IMR-90 (cell line): ENCODE measurements around the gene RNF217. TPM values are rescaled to one million over a fixed set of nuclear protein-coding genes. Genes with fewer than 3 reads are reported as not detected.

Source experiments
- ATAC-seq: fragments of 200-7000 bp; cut with Tn5 transposase; 2 replicates; pipeline ENCODE4 v1.9.1; 2020; ENCODE audit warnings: low read depth, mild to moderate bottlenecking, moderate library complexity
- BruUV-seq: library from RNA; stranded (reverse); fragments of 400-500 nt; replicated peaks from 2 replicates; lab custom pipeline; 2021; lab: Mats Ljungman, UMichigan
- CTCF ChIA-PET: fragments of 300-600 bp; formaldehyde crosslinking; extraction: SDS; loops from one replicate; lab custom pipeline; 2021; ENCODE audit warnings: antibody characterized with exemption; lab: Yijun Ruan, JAX
- POLR2A ChIA-PET: fragments of 300-600 bp; sonication (Branson Sonifier 250); formaldehyde crosslinking; loops from one replicate; lab custom pipeline; 2022; ENCODE audit warnings: antibody characterized with exemption; ENCODE audit not compliant: unreplicated experiment; lab: Charles Lee
- DNase-seq: peaks from one replicate; pipeline ENCODE4 v3.0.0; 2013
- H2AFZ ChIP-seq: replicated peaks from 2 replicates; pipeline ENCODE3; 2013; ENCODE audit warnings: low read length, mild to moderate bottlenecking; ENCODE audit not compliant: poor library complexity
- H2AK5ac ChIP-seq: 2 replicates; pipeline ENCODE4 v1.6.1; 2013; ENCODE audit warnings: low read depth, low read length, inconsistent platforms
- H2AK9ac ChIP-seq: replicated peaks from 2 replicates; pipeline ENCODE3; 2013; ENCODE audit warnings: mild to moderate bottlenecking, low read depth, low read length, moderate library complexity; ENCODE audit not compliant: poor library complexity
- H2BK120ac ChIP-seq: 2 replicates; pipeline ENCODE4 v1.6.1; 2013; ENCODE audit warnings: low read depth, low read length, inconsistent platforms
- H2BK15ac ChIP-seq: 3 replicates; pipeline ENCODE4 v1.6.1; 2013; ENCODE audit warnings: low read depth, low read length, inconsistent platforms
- H2BK20ac ChIP-seq: 2 replicates; pipeline ENCODE4 v1.6.1; 2013; ENCODE audit warnings: low read depth, mild to moderate bottlenecking, inconsistent platforms, low read length, moderate library complexity
- H2BK5ac ChIP-seq: 2 replicates; pipeline ENCODE4 v1.6.1; 2013; ENCODE audit warnings: mild to moderate bottlenecking, low read depth, low read length, inconsistent platforms; ENCODE audit not compliant: poor library complexity, severe bottlenecking
- H3K14ac ChIP-seq: replicated peaks from 2 replicates; pipeline ENCODE4 v1.6.1; 2013; ENCODE audit warnings: low read depth, low read length, inconsistent platforms
- H3K18ac ChIP-seq: 2 replicates; pipeline ENCODE4 v1.6.1; 2013; ENCODE audit warnings: low read depth, low read length, control low read depth
- H3K23ac ChIP-seq: 2 replicates; pipeline ENCODE4 v1.6.1; 2013; ENCODE audit warnings: low read depth, low read length, inconsistent platforms
- H3K27ac ChIP-seq: 2 replicates; pipeline ENCODE4 v1.5.1; 2013; ENCODE audit warnings: mild to moderate bottlenecking, control low read depth, low read length; ENCODE audit not compliant: insufficient read depth
- H3K27me3 ChIP-seq: 2 replicates; pipeline ENCODE4 v1.6.1; 2013; ENCODE audit warnings: low read length; ENCODE audit not compliant: control insufficient read depth, insufficient read depth
- H3K36me3 ChIP-seq: 2 replicates; pipeline ENCODE4 v1.6.1; 2013; ENCODE audit warnings: low read length, mixed read lengths; ENCODE audit not compliant: control insufficient read depth, insufficient read depth
- H3K4ac ChIP-seq: 2 replicates; pipeline ENCODE4 v1.6.1; 2013; ENCODE audit warnings: low read depth, low read length, inconsistent platforms
- H3K4me1 ChIP-seq: 2 replicates; pipeline ENCODE4 v1.6.1; 2013; ENCODE audit warnings: low read length, mixed read lengths; ENCODE audit not compliant: control insufficient read depth, insufficient read depth
- H3K4me2 ChIP-seq: 2 replicates; pipeline ENCODE4 v1.6.1; 2013; ENCODE audit warnings: low read depth, mild to moderate bottlenecking, control low read depth, low read length, moderate library complexity
- H3K4me3 ChIP-seq: 2 replicates; pipeline ENCODE4 v1.5.1; 2013; ENCODE audit warnings: low read depth, mild to moderate bottlenecking, control low read depth, low read length, moderate library complexity; ENCODE audit not compliant: insufficient read depth
- H3K56ac ChIP-seq: 2 replicates; pipeline ENCODE4 v1.6.1; 2013; ENCODE audit warnings: low read length, inconsistent platforms; ENCODE audit not compliant: insufficient read depth; ENCODE audit errors: extremely low read depth
- H3K79me1 ChIP-seq, 2 experiments: 2 replicates each; pipeline ENCODE4 v1.6.1; 2013; ENCODE audit warnings: low read length in 2 of 2, inconsistent platforms in 1 of 2, low read depth in 1 of 2
- H3K9ac ChIP-seq: 2 replicates; pipeline ENCODE4 v1.6.1; 2013; ENCODE audit warnings: low read depth, low read length, control low read depth
- H3K9me1 ChIP-seq: 2 replicates; pipeline ENCODE4 v1.6.1; 2013; ENCODE audit warnings: low read length, inconsistent platforms; ENCODE audit not compliant: insufficient read depth
- H3K9me3 ChIP-seq: 2 replicates; pipeline ENCODE4 v1.6.1; 2013; ENCODE audit warnings: low read length; ENCODE audit not compliant: control insufficient read depth, insufficient read depth
- H4K20me1 ChIP-seq: 2 replicates; pipeline ENCODE4 v1.6.1; 2013; ENCODE audit warnings: low read length, inconsistent platforms; ENCODE audit not compliant: insufficient read depth
- H4K5ac ChIP-seq: 2 replicates; pipeline ENCODE4 v1.6.1; 2013; ENCODE audit warnings: mild to moderate bottlenecking, low read depth, low read length, control low read depth
- H4K8ac ChIP-seq, 2 experiments: 2 replicates each; pipeline ENCODE4 v1.6.1; 2013; ENCODE audit warnings: low read depth in 2 of 2, low read length in 2 of 2, control low read depth in 1 of 2, inconsistent platforms in 1 of 2
- H4K91ac ChIP-seq: 2 replicates; pipeline ENCODE4 v1.6.1; 2013; ENCODE audit warnings: low read depth, low read length, inconsistent platforms; ENCODE audit not compliant: insufficient read depth
- CHD1 ChIP-seq: IDR thresholded peaks from 2 replicates; pipeline ENCODE4 v1.6.1; 2012; ENCODE audit warnings: low read depth, low read length, improper control_type of control experiment
- FOS ChIP-seq: fragments of 150-350 bp; IDR thresholded peaks from 2 replicates; pipeline ENCODE4 v1.6.1; 2016; ENCODE audit warnings: low read depth, low read length
- MAFK ChIP-seq: IDR thresholded peaks from 2 replicates; pipeline ENCODE4 v1.6.1; 2012; ENCODE audit warnings: low read depth, low read length, improper control_type of control experiment
- MXI1 ChIP-seq: IDR thresholded peaks from 2 replicates; pipeline ENCODE4 v1.6.1; 2012; ENCODE audit warnings: low read depth, mild to moderate bottlenecking, low read length, moderate library complexity, borderline replicate concordance
- NFE2L2 ChIP-seq: fragments of 150-350 bp; IDR thresholded peaks from 2 replicates; pipeline ENCODE4 v1.6.1; 2016; ENCODE audit warnings: low read depth, mild to moderate bottlenecking, low read length
- RCOR1 ChIP-seq: IDR thresholded peaks from 2 replicates; pipeline ENCODE4 v1.6.1; 2012; ENCODE audit warnings: mild to moderate bottlenecking, low read length, improper control_type of control experiment; ENCODE audit not compliant: insufficient replicate concordance
- USF2 ChIP-seq: fragments of 150-350 bp; IDR thresholded peaks from 2 replicates; pipeline ENCODE4 v1.6.1; 2017; ENCODE audit warnings: mild to moderate bottlenecking, antibody characterized with exemption, low read length, low read depth
- WGBS, 2 experiments: methylation state at CpG; one replicate each; pipeline versions ENCODE4 v1.1.5 to v1.1.7; 2013; ENCODE audit warnings: missing lambda C conversion rate in 2 of 2; ENCODE audit not compliant: insufficient read length in 1 of 2; ENCODE audit errors: extremely low coverage in 2 of 2; 5-methylcytosine and 5-hydroxymethylcytosine counted together
- dilution Hi-C: fragments of 300-500 bp; cut with HindIII; formaldehyde crosslinking; loops from one replicate; pipeline ENCODE4 v1.14.3; 2018; ENCODE audit warnings: low sequenced_read_pairs; ENCODE audit not compliant: unreplicated experiment
- in situ Hi-C: fragments of 300-500 bp; cut with MboI; formaldehyde crosslinking; loops from 3 replicates; pipeline ENCODE4 v1.14.3; 2019; ENCODE audit warnings: low sequenced_read_pairs, inconsistent platforms, mixed read lengths
- intact Hi-C: fragments of 100-400 bp; cut with micrococcal nuclease; formaldehyde crosslinking; loops from 2 replicates; pipeline ENCODE4 v1.10.0; 2022
- polyA plus RNA-seq, 3 experiments: library from polyadenylated mRNA; depleted of rRNA; stranded (reverse); fragments of >200 nt; gene quantifications; 2 replicates each; pipeline ENCODE4 v1.2.3, GENCODE V29; 2012; ENCODE audit warnings: low replicate concordance in 1 of 3
- total RNA-seq: library from RNA; depleted of rRNA; stranded (reverse); fragments of >200 nt; gene quantifications from 2 replicates; pipeline ENCODE4 v1.2.3, GENCODE V29; 2012

RNF217 gene
- total and polyA plus RNA-seq, 2 of the 4 experiments (the other 2 are of a cell fraction), result 11.7 to 20.4 TPM

- no peak for ATAC-seq
- Histone ChIP-seq H3K56ac (no peak overlapping the region), H3K27me3 (no peaks in the 10 kb centered on the region), H3K79me1 (peaks cover 8 to 9% of the 10 kb centered on the region in 2 experiments), H4K8ac (no peak overlapping the region), H3K18ac (no peak overlapping the region), H4K5ac (no peak overlapping the region), H2BK15ac (no peak overlapping the region), H3K36me3 (peaks cover 16% of the 10 kb centered on the region), H2BK20ac (no peak overlapping the region), H3K4me1 (peaks cover 2% of the 10 kb centered on the region; the same call in 1 of the 2 replicates), H3K4me3 (no peak overlapping the region), H4K91ac (no peak overlapping the region), H3K9ac (no peak overlapping the region), H3K4ac (no peak overlapping the region), H3K9me1 (peaks cover 7% of the 10 kb centered on the region), H3K27ac (no peak overlapping the region), H2BK5ac (no peak overlapping the region), H2AFZ (no peak overlapping the region), H3K9me3 (no peaks in the 10 kb centered on the region), H3K4me2 (no peak overlapping the region), H4K20me1 (no peaks in the 10 kb centered on the region), H2AK5ac (no peak overlapping the region), H3K14ac (no peak overlapping the region), H2AK9ac (no peak overlapping the region), H2BK120ac (no peak overlapping the region), H3K23ac (no peak overlapping the region)
- BruUV-seq, result no TSS peak
- intact Hi-C loops (no loop called here), dilution Hi-C loops (no loop called here), in situ Hi-C loops (no loop called here)
- CTCF ChIA-PET, result no interaction called here
- no peak for DNase-seq
- WGBS, 2 experiments, result 100% methylated on average over 1 to 2 of the region's 8 CpGs
- TF ChIP-seq FOS (no peak), MXI1 (no peak), MAFK (no peak), RCOR1 (no peak), NFE2L2 (no peak), USF2 (no peak), CHD1 (no peak)
- POLR2A ChIA-PET, result no interaction called here
Measured at GRCh38 chr6:125082908-125083683, 120.9 kb downstream of the RNF217 start.
